ENCODE results near the gene LINGO3.
A peak's percentile ranks its signal among the peaks of the same experiment; 100 is the strongest.

DNA sequence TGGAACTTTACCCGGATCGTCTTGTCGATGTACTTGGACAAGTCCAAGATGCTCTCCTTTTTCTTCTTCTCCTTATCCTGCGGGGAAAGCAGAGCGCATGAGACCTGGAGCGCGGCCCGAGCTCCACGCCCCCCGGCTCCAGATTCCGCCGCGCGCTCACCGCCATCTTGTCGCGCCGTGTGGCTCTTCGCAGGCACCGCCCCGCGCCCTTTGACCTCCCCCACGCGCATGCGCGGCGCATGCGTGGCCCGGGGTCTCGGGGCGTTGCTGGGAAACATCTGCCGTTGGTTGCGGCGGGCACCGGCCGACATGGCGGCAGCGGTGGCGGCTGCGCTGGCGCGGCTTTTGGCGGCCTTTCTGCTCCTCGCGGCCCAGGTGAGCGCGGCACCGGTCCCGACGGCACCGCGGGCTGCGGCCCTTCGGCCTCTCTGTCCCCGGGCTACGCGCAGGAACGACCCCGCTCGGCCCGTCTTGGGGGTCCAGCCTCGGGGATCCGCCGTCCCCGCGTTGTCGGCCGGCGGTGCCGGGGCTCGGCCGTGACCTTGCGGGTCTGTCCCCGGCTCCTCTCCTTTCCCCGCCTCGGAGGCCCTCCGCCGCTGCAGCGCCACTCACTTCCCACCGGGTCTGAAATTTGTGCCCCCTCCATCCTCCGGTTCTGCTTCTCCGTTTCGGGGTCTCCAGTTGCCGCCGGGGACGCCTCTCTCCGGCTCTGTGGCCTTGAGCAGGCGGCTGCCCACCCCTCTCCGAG lies 20.6 kb upstream of the LINGO3 start, which contains the start of the genes LSM7 and SPPL2B:
- TF ChIP-seq CTCF (IDR thresholded peaks at IDR 0.05) (no peak), POLR2A (IDR thresholded peaks at IDR 0.05) (peak; percentile 61)
